GM10248 (cell line): ENCODE data around the gene SUPT7L.

ENCODE experiments used
- CTCF ChIA-PET: fragments of 300-600 bp; sonication (Branson Sonifier 250); formaldehyde crosslinking; extraction: SDS; loops from one replicate; lab custom pipeline; 2021; ENCODE audit warnings: antibody characterized with exemption; lab: Yijun Ruan, JAX
- POLR2A ChIA-PET: fragments of 350-650 bp; sonication (Branson Sonifier 250); formaldehyde crosslinking; extraction: SDS; loops from one replicate; lab custom pipeline; 2020; ENCODE audit warnings: antibody characterized with exemption; lab: Yijun Ruan, JAX
- DNase-seq: peaks from one replicate; pipeline ENCODE4 v3.0.0; 2012; ENCODE audit errors: extremely low spot score
- CTCF ChIP-seq: IDR thresholded peaks from 2 replicates; pipeline ENCODE4 v1.5.1; 2012; ENCODE audit warnings: mild to moderate bottlenecking, low read depth; ENCODE audit errors: extremely low read depth, missing control alignments, control extremely low read depth

The SUPT7L gene

GRCh38 chr2:27664154-27664574 is 750 bp upstream of the SUPT7L start:
- no peak for DNase-seq
- ChIA-PET POLR2A (interaction anchor here (1.1 kb wide), 1 partner anchor 10 kb away, joined by 3 read pairs; no protein-coding TSS in a partner anchor), CTCF (interaction anchor here (1.0 to 11.0 kb wide), 4 partner anchors 11 to 31 kb away, joined by 3 to 111 read pairs (median 4); no protein-coding TSS in a partner anchor)
- no peak for TF ChIP-seq CTCF

GRCh38 chr2:27661371-27661770 is 2.0 kb downstream of the SUPT7L start:
- ChIA-PET POLR2A (no interaction called here), CTCF (interaction anchor here (11.0 kb wide), 1 partner anchor 21 kb away, joined by 111 read pairs; no protein-coding TSS in a partner anchor)
- TF ChIP-seq CTCF: no peak
- no peak for DNase-seq

GRCh38 chr2:27655155-27655951 is 8.1 kb downstream of the SUPT7L start:
- DNase-seq: no peak
- no peak for TF ChIP-seq CTCF
- CTCF ChIA-PET: interaction anchor here (0.9 to 4.5 kb wide), 5 partner anchors 8 to 56 kb away, joined by 3 to 51 read pairs (median 3); partner anchors contain the start of genes SLC4A1AP and SUPT7L
- POLR2A ChIA-PET: no interaction called here

GRCh38 chr2:27653397-27653796 is 10.0 kb downstream of the SUPT7L start:
- ChIA-PET CTCF (interaction anchor here (9.4 kb wide), 1 partner anchor 29 kb away, joined by 61 read pairs; no protein-coding TSS in a partner anchor), POLR2A (no interaction called here)
- DNase-seq: no peak
- no peak for TF ChIP-seq CTCF

DNA sequence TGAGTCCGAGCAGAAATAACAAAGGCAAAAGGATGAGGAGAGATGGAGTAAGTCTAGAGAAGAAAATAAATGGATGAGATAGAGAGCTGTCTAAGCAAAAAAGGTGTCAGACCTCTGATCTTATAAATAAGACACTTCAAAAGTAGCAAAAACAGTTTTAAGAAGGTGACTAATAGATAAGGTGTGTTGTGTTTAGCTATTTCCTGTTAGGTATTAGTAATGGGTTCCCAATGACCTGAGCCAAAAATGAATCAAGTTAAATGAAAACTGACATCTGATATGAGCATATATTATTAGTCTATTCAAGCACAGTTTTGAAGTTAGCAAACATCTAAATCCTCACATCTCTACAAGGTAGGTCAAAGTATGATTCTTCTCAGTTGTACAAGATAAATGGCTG is 10.6 kb downstream of the SUPT7L start:
- CTCF ChIA-PET: interaction anchor here (0.9 to 9.4 kb wide), 2 partner anchors 11 to 30 kb away, joined by 3 to 61 read pairs; partner anchors contain the start of genes SLC4A1AP and SUPT7L
- POLR2A ChIA-PET: no interaction called here
- TF ChIP-seq CTCF: no peak
- no peak for DNase-seq

DNA sequence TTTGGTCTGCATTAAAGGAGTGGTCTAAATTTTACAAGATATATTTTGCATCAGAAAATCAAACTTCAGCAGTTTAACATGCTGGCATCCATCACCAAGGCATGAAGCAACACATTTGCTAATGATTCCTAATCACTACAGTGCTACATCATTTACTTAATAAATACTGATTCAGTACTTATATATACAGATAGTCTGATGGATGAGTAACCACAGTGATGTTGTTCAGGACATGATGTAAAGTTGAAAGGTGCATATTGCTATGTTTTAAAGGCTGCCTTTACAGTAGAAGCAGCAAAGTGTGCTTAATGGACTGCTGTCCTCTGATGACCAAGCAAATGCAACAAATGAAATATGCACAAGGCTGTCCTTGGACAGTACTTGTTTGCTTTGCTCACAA is 11.1 kb downstream of the SUPT7L start:
- ChIA-PET CTCF (interaction anchor here (0.9 to 9.4 kb wide), 2 partner anchors 11 to 30 kb away, joined by 3 to 61 read pairs; partner anchors contain the start of genes SLC4A1AP and SUPT7L), POLR2A (no interaction called here)
- no peak for TF ChIP-seq CTCF
- DNase-seq: no peak
